Loucy (cell line): ENCODE measurements around the gene VKORC1.
A peak's percentile ranks its signal among the peaks of the same experiment; 100 is the strongest.
"Not testable (repeated sequence)": the region's sequence is repeated elsewhere in the genome, so short reads cannot be mapped to it uniquely, and the experiment has no call there.

ENCODE experiments used
- H2AFZ ChIP-seq: fragments of 200-600 bp; sonication (generic); 2 replicates; pipeline ENCODE4 v1.6.0; 2016; ENCODE audit warnings: antibody characterized with exemption, mild to moderate bottlenecking, low read length, moderate library complexity
- H3F3A ChIP-seq: fragments of 200-600 bp; 2 replicates; pipeline ENCODE4 v1.6.0; 2016; ENCODE audit warnings: antibody characterized with exemption, low read depth, mild to moderate bottlenecking
- H3K27me3 ChIP-seq: fragments of 200-600 bp; sonication (generic); 2 replicates; pipeline ENCODE4 v1.6.1; 2014; ENCODE audit warnings: low read length, mild to moderate bottlenecking; ENCODE audit not compliant: insufficient read depth, poor library complexity, severe bottlenecking
- H3K36me3 ChIP-seq: fragments of 200-600 bp; sonication (generic); 2 replicates; pipeline ENCODE4 v1.6.1; 2016; ENCODE audit warnings: low read length; ENCODE audit not compliant: insufficient read depth
- H3K4me1 ChIP-seq: fragments of 200-600 bp; sonication (generic); 2 replicates; pipeline ENCODE4 v1.5.1; 2014; ENCODE audit warnings: low read length, mild to moderate bottlenecking; ENCODE audit not compliant: insufficient read depth, poor library complexity, severe bottlenecking
- H3K4me2 ChIP-seq: fragments of 200-600 bp; sonication (generic); 2 replicates; pipeline ENCODE4 v1.6.0; 2014; ENCODE audit warnings: antibody characterized with exemption, low read length, low read depth, mild to moderate bottlenecking; ENCODE audit not compliant: poor library complexity, severe bottlenecking
- H3K4me3 ChIP-seq: fragments of 200-600 bp; sonication (generic); 2 replicates; pipeline ENCODE4 v1.5.1; 2014; ENCODE audit warnings: low read length, mild to moderate bottlenecking, mixed read lengths; ENCODE audit not compliant: poor library complexity, severe bottlenecking
- H3K79me2 ChIP-seq: fragments of 200-600 bp; sonication (generic); 2 replicates; pipeline ENCODE4 v1.6.1; 2014; ENCODE audit warnings: low read length; ENCODE audit not compliant: insufficient read depth
- H3K9ac ChIP-seq: fragments of 200-600 bp; sonication (generic); 2 replicates; pipeline ENCODE4 v1.6.0; 2014; ENCODE audit warnings: mild to moderate bottlenecking, low read depth, low read length, moderate library complexity; ENCODE audit not compliant: poor library complexity, severe bottlenecking
- H3K9me2 ChIP-seq: fragments of 200-600 bp; sonication (generic); replicated peaks from 2 replicates; pipeline ENCODE4 v1.6.1; 2016; ENCODE audit warnings: low read depth, low read length, mixed read lengths
- H3K9me3 ChIP-seq: fragments of 200-600 bp; sonication (generic); 2 replicates; pipeline ENCODE4 v1.6.1; 2014; ENCODE audit warnings: mild to moderate bottlenecking, antibody characterized with exemption, low read length, low read depth; ENCODE audit not compliant: insufficient read depth
- H4K20me1 ChIP-seq: fragments of 200-600 bp; sonication (generic); 2 replicates; pipeline ENCODE4 v1.6.0; 2014; ENCODE audit warnings: antibody characterized with exemption, low read length, mild to moderate bottlenecking; ENCODE audit not compliant: insufficient read depth, poor library complexity, severe bottlenecking
- EZH2phosphoT487 ChIP-seq: fragments of 200-600 bp; IDR thresholded peaks from 2 replicates; pipeline ENCODE4 v1.6.1; 2018; ENCODE audit warnings: antibody characterized with exemption, mild to moderate bottlenecking, moderate library complexity, borderline replicate concordance
- TF ChIP-seq, protein P1 (sequence below): fragments of 200-600 bp; sonication (generic); conservative IDR thresholded peaks from 2 replicates; pipeline ENCODE4 v1.5.1; 2014; ENCODE audit warnings: mild to moderate bottlenecking, antibody characterized with exemption, low read length

The VKORC1 gene

DNA sequence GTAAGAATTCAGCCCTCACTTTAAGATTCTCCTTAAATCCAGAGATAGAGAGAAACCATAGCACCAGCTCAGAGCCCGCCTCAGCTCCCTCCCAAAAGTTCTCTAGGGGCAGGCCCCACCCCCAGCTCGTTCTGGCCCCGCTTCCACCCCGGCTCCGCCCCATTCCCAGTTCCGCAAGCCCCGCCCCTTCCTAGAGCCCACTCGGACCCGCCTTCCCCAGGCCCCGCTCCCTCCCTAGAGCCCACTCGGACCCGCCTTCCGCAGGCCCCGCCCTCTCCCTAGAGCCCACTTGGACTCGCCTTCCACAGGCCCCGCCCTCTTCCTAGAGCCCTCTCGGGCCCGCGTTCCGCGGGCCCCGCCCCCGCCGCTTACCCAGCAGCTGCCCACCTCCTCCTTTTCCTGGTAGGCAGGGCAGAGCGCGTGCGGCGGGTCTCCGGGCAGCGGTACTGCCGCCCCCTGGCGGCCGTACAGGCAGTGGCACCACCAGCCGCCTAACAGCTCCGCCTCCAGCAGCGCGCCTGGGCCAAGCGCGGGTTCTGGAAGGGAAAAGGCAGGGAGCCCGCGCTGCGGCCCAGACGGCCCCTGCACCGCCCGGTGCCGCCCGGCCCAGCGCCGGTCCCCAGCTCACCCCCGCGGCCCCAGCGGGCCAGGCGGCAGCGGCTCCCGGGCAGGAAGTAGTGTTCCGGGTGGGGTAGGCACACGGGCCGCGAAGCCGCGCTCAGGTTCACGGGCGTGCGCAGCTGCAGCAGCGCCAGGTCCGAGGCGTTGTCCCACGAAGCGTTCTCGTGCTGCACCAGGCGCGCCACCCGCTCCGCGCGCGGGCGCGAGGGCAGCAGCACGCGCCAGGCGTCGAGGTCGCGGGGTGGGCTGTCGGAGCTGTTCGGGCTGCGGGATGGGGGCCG, 47.8 kb upstream of the VKORC1 start:
- H3K36me3 ChIP-seq, result no peaks in the 10 kb centered on the region
- H3K9ac ChIP-seq, result peak overlapping the region; percentile 72
- H2AFZ ChIP-seq, result peak overlapping the region; percentile 89
- H3K9me3 ChIP-seq, result no peaks in the 10 kb centered on the region
- H4K20me1 ChIP-seq, result no peaks in the 10 kb centered on the region
- H3K9me2 ChIP-seq, result no peaks in the 10 kb centered on the region
- peak overlapping the region; percentile 70 for H3K4me3 ChIP-seq
- H3K4me2 ChIP-seq, result peak overlapping the region; percentile 88
- no peaks in the 10 kb centered on the region for H3K79me2 ChIP-seq
- no peak for TF ChIP-seq EZH2phosphoT487
- TF ChIP-seq, protein P1, sequence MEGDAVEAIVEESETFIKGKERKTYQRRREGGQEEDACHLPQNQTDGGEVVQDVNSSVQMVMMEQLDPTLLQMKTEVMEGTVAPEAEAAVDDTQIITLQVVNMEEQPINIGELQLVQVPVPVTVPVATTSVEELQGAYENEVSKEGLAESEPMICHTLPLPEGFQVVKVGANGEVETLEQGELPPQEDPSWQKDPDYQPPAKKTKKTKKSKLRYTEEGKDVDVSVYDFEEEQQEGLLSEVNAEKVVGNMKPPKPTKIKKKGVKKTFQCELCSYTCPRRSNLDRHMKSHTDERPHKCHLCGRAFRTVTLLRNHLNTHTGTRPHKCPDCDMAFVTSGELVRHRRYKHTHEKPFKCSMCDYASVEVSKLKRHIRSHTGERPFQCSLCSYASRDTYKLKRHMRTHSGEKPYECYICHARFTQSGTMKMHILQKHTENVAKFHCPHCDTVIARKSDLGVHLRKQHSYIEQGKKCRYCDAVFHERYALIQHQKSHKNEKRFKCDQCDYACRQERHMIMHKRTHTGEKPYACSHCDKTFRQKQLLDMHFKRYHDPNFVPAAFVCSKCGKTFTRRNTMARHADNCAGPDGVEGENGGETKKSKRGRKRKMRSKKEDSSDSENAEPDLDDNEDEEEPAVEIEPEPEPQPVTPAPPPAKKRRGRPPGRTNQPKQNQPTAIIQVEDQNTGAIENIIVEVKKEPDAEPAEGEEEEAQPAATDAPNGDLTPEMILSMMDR, result peak; percentile 75
- H3F3A ChIP-seq, result no peaks in the 10 kb centered on the region
- H3K4me1 ChIP-seq, result peaks cover 16% of the 10 kb centered on the region
- H3K27me3 ChIP-seq, result no peaks in the 10 kb centered on the region

GRCh38 chr16:31141489-31142108, 47.0 kb upstream of the VKORC1 start:
- no peaks in the 10 kb centered on the region for H3K27me3 ChIP-seq
- peaks cover 16% of the 10 kb centered on the region for H3K4me1 ChIP-seq
- no peaks in the 10 kb centered on the region for H3K9me2 ChIP-seq
- TF ChIP-seq, protein P1, result no peak
- no peak for TF ChIP-seq EZH2phosphoT487
- peak overlapping the region; percentile 89 for H2AFZ ChIP-seq
- H3K9ac ChIP-seq, result peak overlapping the region; percentile 72
- peak overlapping the region; percentile 88 for H3K4me2 ChIP-seq
- no peaks in the 10 kb centered on the region for H3K79me2 ChIP-seq
- no peaks in the 10 kb centered on the region for H4K20me1 ChIP-seq
- H3K36me3 ChIP-seq, result no peaks in the 10 kb centered on the region
- H3K9me3 ChIP-seq, result no peaks in the 10 kb centered on the region
- peak overlapping the region; percentile 69 for H3K4me3 ChIP-seq
- H3F3A ChIP-seq, result no peaks in the 10 kb centered on the region

GRCh38 chr16:31141071-31141469, 46.5 kb upstream of the VKORC1 start:
- H3K9me3 ChIP-seq, H4K20me1 ChIP-seq, H3K79me2 ChIP-seq, H3K27me3 ChIP-seq, H3K36me3 ChIP-seq, H2AFZ ChIP-seq, H3F3A ChIP-seq, H3K9me2 ChIP-seq: not testable (repeated sequence)
- Histone ChIP-seq H3K4me2 (peak overlapping the region; percentile 88), H3K9ac (peak overlapping the region; percentile 72), H3K4me1 (peaks cover 16% of the 10 kb centered on the region), H3K4me3 (peak overlapping the region; percentile 69)
